WERI-Rb-1 (cell line): ENCODE results near the gene OR1D5.

Experiments used
- DNase-seq: peaks from one replicate; pipeline ENCODE4 v3.0.0-alpha.2; 2020
- H3K27ac ChIP-seq: fragments of 250-450 bp; sonication (Bioruptor Pico); 2 replicates; pipeline ENCODE4 v1.5.1; 2020; ENCODE audit warnings: mild to moderate bottlenecking, moderate library complexity
- H3K27me3 ChIP-seq: fragments of 250-450 bp; sonication (Bioruptor Pico); 2 replicates; pipeline ENCODE4 v1.5.1; 2021; ENCODE audit warnings: mild to moderate bottlenecking, low read depth, moderate library complexity; ENCODE audit not compliant: insufficient read depth, severe bottlenecking
- H3K36me3 ChIP-seq: fragments of 250-450 bp; sonication (Bioruptor Pico); 2 replicates; pipeline ENCODE4 v1.5.1; 2020; ENCODE audit warnings: mild to moderate bottlenecking, moderate library complexity
- H3K4me3 ChIP-seq: 2 replicates; pipeline ENCODE4 v1.5.1; 2011; ENCODE audit warnings: low read depth, mild to moderate bottlenecking, control low read depth, low read length
- H3K9me3 ChIP-seq: fragments of 250-450 bp; sonication (Bioruptor Pico); 2 replicates; pipeline ENCODE4 v1.5.1; 2021; ENCODE audit warnings: mild to moderate bottlenecking, moderate library complexity; ENCODE audit not compliant: severe bottlenecking
- CTCF ChIP-seq: IDR thresholded peaks from 2 replicates; pipeline ENCODE4 v1.5.1; 2011; ENCODE audit warnings: low read depth, mild to moderate bottlenecking, control low read depth, inconsistent platforms, low read length

The OR1D5 gene

GRCh38 chr17:3024346-3024745, 39.1 kb downstream of the OR1D5 start:
- Histone ChIP-seq H3K27me3 (no peaks in the 10 kb centered on the region), H3K9me3 (peaks cover 9% of the 10 kb centered on the region), H3K27ac (no peak overlapping the region), H3K36me3 (peaks cover 65% of the 10 kb centered on the region), H3K4me3 (no peak overlapping the region)
- no peak for TF ChIP-seq CTCF
- no peak for DNase-seq

DNA sequence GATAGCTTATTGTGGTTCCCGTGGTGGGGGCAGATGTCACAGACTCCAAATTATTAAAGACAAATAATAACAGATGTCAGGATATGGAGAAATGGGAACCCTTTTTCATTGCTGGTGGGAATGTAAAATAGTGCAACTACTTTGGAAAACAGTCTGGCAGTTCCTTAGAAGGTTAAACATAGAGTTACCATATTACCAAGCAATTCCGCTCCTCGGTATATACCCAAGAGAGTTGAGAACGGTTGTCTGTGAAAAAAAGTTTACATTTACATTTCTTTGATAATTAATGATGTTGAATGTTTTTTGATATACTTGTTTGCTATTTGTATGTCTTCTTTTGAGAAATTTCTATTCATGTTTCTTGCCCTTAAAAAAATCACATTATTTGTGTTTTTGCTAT, 41.2 kb downstream of the OR1D5 start:
- H3K4me3 ChIP-seq = no peak overlapping the region
- H3K27ac ChIP-seq = no peak overlapping the region
- H3K9me3 ChIP-seq = peaks cover 9% of the 10 kb centered on the region
- no peak for DNase-seq
- no peak for TF ChIP-seq CTCF
- H3K27me3 ChIP-seq = no peaks in the 10 kb centered on the region
- H3K36me3 ChIP-seq = peaks cover 55% of the 10 kb centered on the region

GRCh38 chr17:3020381-3020780, 43.0 kb downstream of the OR1D5 start:
- Histone ChIP-seq H3K4me3 (no peak overlapping the region), H3K36me3 (peaks cover 51% of the 10 kb centered on the region), H3K27me3 (no peaks in the 10 kb centered on the region), H3K9me3 (peaks cover 9% of the 10 kb centered on the region), H3K27ac (no peak overlapping the region)
- no peak for TF ChIP-seq CTCF
- DNase-seq = no peak

- no peak overlapping the region for H3K4me3 ChIP-seq
- no peaks in the 10 kb centered on the region for H3K27me3 ChIP-seq
- no peak for TF ChIP-seq CTCF
- H3K36me3 ChIP-seq = peaks cover 50% of the 10 kb centered on the region
- peaks cover 9% of the 10 kb centered on the region for H3K9me3 ChIP-seq
- no peak for DNase-seq
- H3K27ac ChIP-seq = no peak overlapping the region
These were observed 43.6 kb downstream of the OR1D5 start for GRCh38 chr17:3019761-3020160.

DNA sequence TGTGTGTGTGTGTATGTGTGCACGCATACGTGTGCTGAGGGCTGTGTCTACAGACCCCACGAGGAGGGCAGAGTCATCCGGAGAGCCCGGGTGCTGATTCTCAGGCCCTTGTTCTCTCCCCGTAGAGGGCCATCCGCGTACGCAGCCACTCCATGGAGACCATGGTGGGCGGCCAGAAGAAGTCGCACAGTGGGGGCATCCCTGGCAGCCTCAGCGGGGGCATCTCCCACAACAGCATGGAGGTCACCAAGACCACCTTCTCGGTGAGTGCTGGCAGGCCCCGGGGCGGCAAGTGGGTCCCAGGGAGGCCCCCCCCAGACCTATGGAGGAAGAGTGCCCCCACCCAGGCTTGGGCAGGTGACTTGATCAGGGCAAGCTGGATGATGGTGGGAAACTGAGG, 45.5 kb downstream of the OR1D5 start:
- DNase-seq = no peak
- no peaks in the 10 kb centered on the region for H3K27me3 ChIP-seq
- no peak overlapping the region for H3K4me3 ChIP-seq
- H3K27ac ChIP-seq = no peak overlapping the region
- peaks cover 3% of the 10 kb centered on the region for H3K9me3 ChIP-seq
- TF ChIP-seq CTCF = no peak
- H3K36me3 ChIP-seq = peaks cover 44% of the 10 kb centered on the region

GRCh38 chr17:3015890-3016289, 47.5 kb downstream of the OR1D5 start:
- peaks cover 37% of the 10 kb centered on the region for H3K36me3 ChIP-seq
- no peak overlapping the region for H3K27ac ChIP-seq
- no peaks in the 10 kb centered on the region for H3K9me3 ChIP-seq
- DNase-seq = no peak
- no peak overlapping the region for H3K4me3 ChIP-seq
- H3K27me3 ChIP-seq = no peaks in the 10 kb centered on the region
- no peak for TF ChIP-seq CTCF
